ENCODE data around the gene KCTD1. TPM values are rescaled to one million over a fixed set of nuclear protein-coding genes. Genes with fewer than 3 reads are reported as not detected.

KCTD1 gene
- total RNA-seq, 3 donors from 2014 or later (not counting 1 experiment from before 2014, with no cell fraction given) = 3.8 to 5.8 (median 5.7) TPM

DNA sequence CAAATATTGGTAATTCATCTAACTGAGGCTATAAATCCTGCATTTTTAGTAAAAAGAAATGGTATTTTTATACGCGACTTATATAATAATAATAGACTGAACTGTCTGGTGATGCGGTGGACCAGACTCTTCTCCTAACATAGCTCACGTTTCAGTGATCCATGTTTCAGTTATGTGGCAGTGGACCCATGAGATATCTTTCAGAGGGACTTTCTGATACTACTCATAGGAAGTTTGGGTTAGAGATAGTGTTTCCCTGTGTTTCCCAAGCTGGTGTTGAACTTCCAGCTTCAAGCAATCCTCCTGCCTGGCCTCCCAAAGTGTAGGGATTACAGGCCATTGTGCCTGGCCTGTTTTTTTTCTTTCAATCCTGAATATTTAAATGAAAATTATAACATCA, 59.2 kb downstream of the KCTD1 start:
- Histone ChIP-seq H3K4me1 (ENCODE audit: control insufficient read depth, insufficient read depth, low read length) (no peaks in the 10 kb centered on the region), H3K27ac (ENCODE audit: low read length) (no peak overlapping the region), H3K36me3 (ENCODE audit: control insufficient read depth, insufficient read depth, low read length) (no peaks in the 10 kb centered on the region), H3K9me3 (ENCODE audit: control insufficient read depth, insufficient read depth, low read length) (no peaks in the 10 kb centered on the region), H3K27me3 (ENCODE audit: control insufficient read depth, insufficient read depth, low read length) (no peaks in the 10 kb centered on the region), H3K4me3 (ENCODE audit: low read length) (no peak overlapping the region)
- no peaks in the 10 kb centered on the region for H3K9me3 Mint-ChIP-seq
- H3K4me1 Mint-ChIP-seq = peaks cover 0 to 11% of the 10 kb centered on the region in 2 donors
- H3K27ac Mint-ChIP-seq = no peak overlapping the region
- TF ChIP-seq, protein P1, sequence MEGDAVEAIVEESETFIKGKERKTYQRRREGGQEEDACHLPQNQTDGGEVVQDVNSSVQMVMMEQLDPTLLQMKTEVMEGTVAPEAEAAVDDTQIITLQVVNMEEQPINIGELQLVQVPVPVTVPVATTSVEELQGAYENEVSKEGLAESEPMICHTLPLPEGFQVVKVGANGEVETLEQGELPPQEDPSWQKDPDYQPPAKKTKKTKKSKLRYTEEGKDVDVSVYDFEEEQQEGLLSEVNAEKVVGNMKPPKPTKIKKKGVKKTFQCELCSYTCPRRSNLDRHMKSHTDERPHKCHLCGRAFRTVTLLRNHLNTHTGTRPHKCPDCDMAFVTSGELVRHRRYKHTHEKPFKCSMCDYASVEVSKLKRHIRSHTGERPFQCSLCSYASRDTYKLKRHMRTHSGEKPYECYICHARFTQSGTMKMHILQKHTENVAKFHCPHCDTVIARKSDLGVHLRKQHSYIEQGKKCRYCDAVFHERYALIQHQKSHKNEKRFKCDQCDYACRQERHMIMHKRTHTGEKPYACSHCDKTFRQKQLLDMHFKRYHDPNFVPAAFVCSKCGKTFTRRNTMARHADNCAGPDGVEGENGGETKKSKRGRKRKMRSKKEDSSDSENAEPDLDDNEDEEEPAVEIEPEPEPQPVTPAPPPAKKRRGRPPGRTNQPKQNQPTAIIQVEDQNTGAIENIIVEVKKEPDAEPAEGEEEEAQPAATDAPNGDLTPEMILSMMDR (IDR thresholded peaks at IDR 0.05) = no peak
- H3K27me3 Mint-ChIP-seq (ENCODE audit: low read depth in 2 of 2) = no peaks in the 10 kb centered on the region
- DNase-seq (no peak), ATAC-seq (no peak)
- H3K4me3 Mint-ChIP-seq = no peak overlapping the region
- no peaks in the 10 kb centered on the region for H3K36me3 Mint-ChIP-seq
- WGBS (ENCODE audit: insufficient coverage) = 98% methylated on average over 4 of the region's 4 CpGs
- intact Hi-C loops (cut with micrococcal nuclease) = no loop called here

DNA sequence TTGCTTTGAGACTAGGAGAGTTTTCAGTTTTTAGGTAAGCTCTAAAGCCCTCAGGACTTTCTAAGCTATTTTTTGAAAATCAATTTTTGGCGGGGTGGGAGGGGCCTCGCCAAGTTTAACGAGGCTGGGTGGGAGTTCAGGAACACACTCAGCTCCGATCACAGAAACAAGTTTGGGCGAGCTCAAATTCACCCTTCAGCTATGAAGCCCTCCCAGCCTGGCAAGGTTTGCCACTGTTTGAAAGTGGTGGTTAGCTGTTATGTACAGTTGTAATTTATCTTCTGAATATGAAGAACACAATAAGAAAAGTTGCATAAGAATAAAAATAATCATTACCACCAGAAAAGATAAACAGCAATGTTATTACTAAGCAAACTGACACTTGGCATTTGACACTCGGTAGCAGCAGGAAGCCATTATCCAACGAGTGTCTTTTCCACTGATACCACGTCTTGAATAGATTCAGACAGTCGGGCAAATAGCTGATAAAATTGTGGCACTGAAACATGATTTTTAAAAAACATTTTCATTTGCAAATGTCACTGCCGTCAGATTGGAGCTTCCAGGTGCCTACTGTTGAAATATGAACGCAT, 59.8 kb downstream of the KCTD1 start:
- H3K36me3 ChIP-seq (ENCODE audit: control insufficient read depth, insufficient read depth, low read length) = no peaks in the 10 kb centered on the region
- H3K9me3 Mint-ChIP-seq = no peaks in the 10 kb centered on the region
- no peak overlapping the region for H3K4me3 Mint-ChIP-seq
- H3K36me3 Mint-ChIP-seq = no peaks in the 10 kb centered on the region
- ATAC-seq (no peak), DNase-seq (no peak)
- H3K27me3 ChIP-seq (ENCODE audit: control insufficient read depth, insufficient read depth, low read length) = no peaks in the 10 kb centered on the region
- no peaks in the 10 kb centered on the region for H3K4me1 ChIP-seq (ENCODE audit: control insufficient read depth, insufficient read depth, low read length)
- WGBS (ENCODE audit: insufficient coverage) = 86% methylated on average over 11 of the region's 11 CpGs
- peaks cover 0 to 11% of the 10 kb centered on the region in 2 donors for H3K4me1 Mint-ChIP-seq
- TF ChIP-seq, protein P1 (IDR thresholded peaks at IDR 0.05) = no peak
- no peaks in the 10 kb centered on the region for H3K27me3 Mint-ChIP-seq (ENCODE audit: low read depth in 2 of 2)
- no peaks in the 10 kb centered on the region for H3K9me3 ChIP-seq (ENCODE audit: control insufficient read depth, insufficient read depth, low read length)
- no peak overlapping the region for H3K27ac ChIP-seq (ENCODE audit: low read length)
- no peak overlapping the region for H3K27ac Mint-ChIP-seq
- no peak overlapping the region for H3K4me3 ChIP-seq (ENCODE audit: low read length)
- intact Hi-C loops (cut with micrococcal nuclease) = no loop called here

DNA sequence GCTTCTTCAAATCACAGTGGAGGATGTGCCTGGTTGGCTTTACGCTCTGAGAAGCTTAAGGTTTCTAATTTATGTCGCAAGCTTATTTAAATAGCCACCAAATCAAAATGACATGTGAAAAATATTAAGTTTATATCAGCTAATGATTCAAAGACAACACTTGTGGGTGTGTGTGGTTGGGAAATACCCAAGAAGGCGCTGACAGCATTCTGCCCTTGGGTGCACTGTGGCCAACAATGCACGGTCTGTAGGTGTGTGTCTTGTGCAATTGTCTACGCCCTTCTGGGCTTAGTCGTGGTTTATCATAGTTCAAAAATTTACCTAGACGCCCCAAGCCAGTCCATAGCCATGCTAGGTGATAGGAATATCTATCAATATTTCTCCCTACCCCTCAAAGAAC, 60.9 kb downstream of the KCTD1 start:
- Histone ChIP-seq H3K4me1 (ENCODE audit: control insufficient read depth, insufficient read depth, low read length) (no peaks in the 10 kb centered on the region), H3K27me3 (ENCODE audit: control insufficient read depth, insufficient read depth, low read length) (no peaks in the 10 kb centered on the region), H3K4me3 (ENCODE audit: low read length) (no peak overlapping the region), H3K27ac (ENCODE audit: low read length) (no peak overlapping the region), H3K9me3 (ENCODE audit: control insufficient read depth, insufficient read depth, low read length) (no peaks in the 10 kb centered on the region), H3K36me3 (ENCODE audit: control insufficient read depth, insufficient read depth, low read length) (no peaks in the 10 kb centered on the region)
- intact Hi-C loops (cut with micrococcal nuclease) = no loop called here
- ATAC-seq (peak; percentile 59 to 79 (median 71)), DNase-seq (no peak)
- no peak overlapping the region for H3K4me3 Mint-ChIP-seq
- no peaks in the 10 kb centered on the region for H3K27me3 Mint-ChIP-seq (ENCODE audit: low read depth in 2 of 2)
- H3K9me3 Mint-ChIP-seq = no peaks in the 10 kb centered on the region
- H3K36me3 Mint-ChIP-seq = no peaks in the 10 kb centered on the region
- 26% methylated on average over 2 of the region's 7 CpGs for WGBS (ENCODE audit: insufficient coverage)
- no peak overlapping the region for H3K27ac Mint-ChIP-seq
- peaks cover 0 to 7% of the 10 kb centered on the region in 2 donors for H3K4me1 Mint-ChIP-seq
- TF ChIP-seq, protein P1 (IDR thresholded peaks at IDR 0.05) = no peak

DNA sequence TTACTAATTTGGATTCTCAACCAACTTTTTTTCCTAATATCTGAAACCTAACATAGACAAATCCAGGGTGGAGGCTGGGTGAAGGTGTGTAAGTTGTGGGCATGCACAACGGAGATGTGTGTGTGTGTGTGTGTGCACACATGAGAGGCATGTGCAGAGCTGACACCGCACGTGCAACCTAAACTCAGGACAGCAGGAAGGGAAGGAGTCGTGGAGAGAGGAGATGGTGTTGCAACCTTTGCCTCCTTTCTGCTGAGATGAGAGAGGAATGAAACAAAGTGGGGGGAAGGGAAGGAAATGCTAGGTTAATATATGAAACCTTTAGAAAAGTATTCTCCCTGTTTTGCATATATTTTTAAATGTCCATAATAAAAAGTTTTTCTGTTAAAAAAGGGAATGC, 64.7 kb downstream of the KCTD1 start:
- DNase-seq (no peak), ATAC-seq (no peak)
- Mint-ChIP-seq H3K36me3 (no peaks in the 10 kb centered on the region), H3K4me1 (peaks cover 0 to 7% of the 10 kb centered on the region in 2 donors), H3K4me3 (no peak overlapping the region), H3K9me3 (no peaks in the 10 kb centered on the region), H3K27ac (no peak overlapping the region), H3K27me3 (ENCODE audit: low read depth in 2 of 2) (no peaks in the 10 kb centered on the region)
- Histone ChIP-seq H3K9me3 (ENCODE audit: control insufficient read depth, insufficient read depth, low read length) (no peaks in the 10 kb centered on the region), H3K27me3 (ENCODE audit: control insufficient read depth, insufficient read depth, low read length) (no peaks in the 10 kb centered on the region), H3K27ac (ENCODE audit: low read length) (no peak overlapping the region), H3K4me1 (ENCODE audit: control insufficient read depth, insufficient read depth, low read length) (no peaks in the 10 kb centered on the region), H3K4me3 (ENCODE audit: low read length) (no peak overlapping the region), H3K36me3 (ENCODE audit: control insufficient read depth, insufficient read depth, low read length) (no peaks in the 10 kb centered on the region)
- 84% methylated on average over 4 of the region's 4 CpGs for WGBS (ENCODE audit: insufficient coverage)
- TF ChIP-seq, protein P1 (IDR thresholded peaks at IDR 0.05) = no peak
- intact Hi-C loops (cut with micrococcal nuclease) = no loop called here
